ENCODE results near the gene HAGH.

Gene HAGH

DNA sequence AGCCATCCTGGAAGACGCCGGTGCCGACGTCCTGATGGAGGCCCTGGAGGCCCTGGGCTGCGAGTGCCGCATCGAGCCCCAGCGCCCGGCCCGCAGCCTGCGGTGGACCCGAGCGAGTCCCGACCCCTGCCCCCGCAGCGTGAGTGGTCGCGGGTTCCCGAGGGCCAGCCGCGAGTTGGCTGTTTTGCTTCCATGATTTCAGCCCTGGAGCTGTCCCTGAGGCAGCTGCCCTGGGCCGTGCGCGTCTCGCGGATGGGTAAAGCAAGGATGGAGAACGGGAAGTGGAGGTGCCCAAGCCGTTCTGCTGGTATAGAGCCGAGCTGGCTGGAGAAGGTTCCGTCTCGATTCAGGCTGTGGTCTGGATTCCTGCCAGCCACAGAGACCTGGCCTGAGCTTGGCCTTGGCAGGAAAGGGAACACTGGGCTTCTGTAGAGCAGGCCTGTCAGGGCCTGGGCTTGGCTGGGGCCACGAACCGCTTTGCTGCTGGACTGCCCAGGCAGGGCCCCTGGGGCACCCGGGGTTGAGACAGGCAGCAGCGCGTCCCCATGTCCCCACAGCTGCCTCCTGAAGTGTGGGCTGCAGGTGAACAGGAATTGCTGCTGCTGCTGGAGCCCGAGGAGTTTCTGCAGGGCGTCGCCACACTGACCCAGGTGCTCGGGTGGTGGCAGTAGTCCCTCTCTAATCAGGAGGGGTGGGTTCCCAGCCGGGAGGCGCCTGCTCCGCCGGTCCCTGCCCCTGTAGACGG lies 52.8 kb downstream of the HAGH start:
- no peak for DNase-seq (ENCODE audit: low read depth)
- H3K4me3 ChIP-seq (ENCODE audit: low read depth, low read length): peak overlapping the region; percentile 72

DNA sequence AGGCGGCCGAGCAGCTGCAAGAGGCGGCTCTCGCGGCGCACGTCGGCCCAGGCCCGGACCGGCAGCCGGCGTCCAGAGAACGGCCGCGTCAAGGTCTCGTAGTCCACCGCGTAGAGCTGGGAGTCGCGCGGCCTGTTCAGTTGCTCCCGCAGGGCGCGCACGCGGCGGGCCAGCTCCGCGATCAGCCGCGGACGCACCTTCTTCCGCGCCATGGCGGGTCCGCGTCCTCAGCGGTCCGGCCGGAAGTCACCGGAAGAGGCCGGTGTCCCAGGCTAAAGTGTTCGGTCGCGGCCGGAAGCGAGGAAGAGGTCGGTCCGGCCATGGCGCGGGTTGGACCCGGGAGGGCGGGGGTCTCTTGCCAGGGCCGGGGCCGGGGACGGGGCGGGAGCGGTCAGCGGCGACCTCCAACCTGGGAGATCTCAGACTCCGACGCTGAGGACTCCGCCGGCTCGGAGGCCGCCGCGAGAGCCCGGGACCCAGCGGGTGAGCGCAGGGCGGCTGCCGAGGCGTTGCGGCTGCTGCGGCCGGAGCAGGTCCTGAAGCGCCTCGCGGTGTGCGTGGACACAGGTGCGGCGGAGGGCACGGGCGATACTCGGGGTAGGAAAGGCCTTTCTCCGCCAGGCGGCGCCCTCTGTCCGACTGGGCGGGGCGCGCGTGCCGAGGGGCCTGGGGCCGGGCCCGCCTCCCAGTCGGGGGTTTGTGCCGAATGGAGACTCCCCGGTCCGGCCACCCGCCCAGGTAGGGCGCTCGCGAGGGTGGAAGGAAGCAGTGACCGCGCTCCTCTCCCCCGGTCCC lies 53.5 kb downstream of the HAGH start, which contains the start of gene MRPS34:
MRPS34 (minus strand) TSS at position 227 of the 795 bp plus-strand sequence; CDS start at position 212, 15 bp downstream.
- DNase-seq (ENCODE audit: low read depth): peak; percentile 55
- H3K4me3 ChIP-seq (ENCODE audit: low read depth, low read length): peak within 1 kb of the TSS; percentile 72
- peak; percentile 77 for TF ChIP-seq CTCF (IDR thresholded peaks at IDR 0.05; ENCODE audit: low read depth, low read length, missing control alignments)

More for the DNA sequence above, 52.8 kb downstream of the HAGH start:
- TF ChIP-seq CTCF (IDR thresholded peaks at IDR 0.05; ENCODE audit: low read depth, low read length, missing control alignments): no peak

GRCh38 chr16:1772362-1772907 lies 54.2 kb downstream of the HAGH start, which contains the start of gene EME2:
Gene EME2 (plus strand): TSS chr16:1772810. CDS start chr16:1773228, 418 bp downstream.
- TF ChIP-seq CTCF (IDR thresholded peaks at IDR 0.05; ENCODE audit: low read depth, low read length, missing control alignments): no peak
- H3K4me3 ChIP-seq (ENCODE audit: low read depth, low read length): peak within 1 kb of the TSS; percentile 72
- DNase-seq (ENCODE audit: low read depth): no peak

DNA sequence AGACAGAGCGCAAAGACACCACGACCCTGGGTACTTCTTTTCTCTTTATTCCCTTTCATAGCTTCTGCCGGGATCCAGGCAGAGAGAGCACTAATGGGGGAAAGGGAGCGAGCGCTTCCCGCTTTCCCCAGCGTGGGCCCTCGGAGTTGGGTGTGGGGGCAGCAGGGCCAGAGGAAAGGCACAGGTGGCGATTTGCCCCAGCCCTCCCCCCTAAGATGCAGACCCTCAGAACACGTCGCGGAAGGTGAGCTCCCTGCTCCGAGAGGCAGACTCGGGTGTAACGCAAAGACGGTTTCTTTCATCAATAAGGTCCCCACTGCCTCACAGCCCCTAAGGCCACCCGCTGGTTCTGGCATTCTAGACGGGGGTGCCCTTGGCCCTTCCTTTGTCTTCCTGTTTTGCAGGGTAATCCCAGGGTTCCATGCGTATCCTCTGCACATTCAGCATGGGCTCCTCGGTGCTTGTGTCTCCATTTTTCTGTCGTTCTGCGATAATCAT lies 54.7 kb downstream of the HAGH start:
- H3K4me3 ChIP-seq (ENCODE audit: low read depth, low read length): peak overlapping the region; percentile 72
- DNase-seq (ENCODE audit: low read depth): no peak
- TF ChIP-seq CTCF (IDR thresholded peaks at IDR 0.05; ENCODE audit: low read depth, low read length, missing control alignments): no peak

DNA sequence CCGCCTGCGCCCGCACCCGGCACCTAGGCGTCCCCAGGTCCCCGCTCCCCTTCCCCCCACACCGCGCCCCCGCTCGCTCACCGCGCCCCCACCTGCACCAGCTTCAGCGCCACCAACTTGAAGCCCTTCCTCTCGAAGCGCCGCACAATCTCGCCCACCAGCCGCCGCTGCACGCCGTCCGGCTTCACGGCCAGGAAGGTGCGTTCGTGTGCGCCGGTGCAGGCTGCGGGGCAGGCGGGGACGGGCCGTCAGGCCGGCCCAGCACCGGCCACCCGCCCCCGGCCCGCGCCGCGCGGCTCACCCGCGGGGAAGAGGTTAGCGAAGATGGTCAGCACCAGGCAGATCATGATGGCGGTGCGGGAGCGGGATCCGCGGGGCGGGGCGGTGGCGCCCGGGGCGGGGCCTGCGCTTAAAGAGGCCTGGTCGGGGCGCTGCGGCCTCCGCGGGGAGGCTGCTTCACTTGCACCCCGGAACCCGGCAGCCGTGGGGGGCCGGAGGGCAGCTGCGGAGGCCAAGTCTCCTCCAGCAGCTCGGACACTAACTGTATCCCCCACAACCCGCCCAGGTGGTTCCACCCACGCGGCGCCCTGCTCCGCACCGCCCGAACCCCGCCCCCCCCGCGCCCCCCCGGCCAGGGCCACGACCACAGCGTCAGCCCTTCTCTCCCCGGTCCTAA lies 55.3 kb downstream of the HAGH start, which contains the start of gene NME3:
NME3 (minus strand) TSS at position 356 of the 676 bp plus-strand sequence; CDS start at position 347, 9 bp downstream.
- peak; percentile 18 for DNase-seq (ENCODE audit: low read depth)
- TF ChIP-seq CTCF (IDR thresholded peaks at IDR 0.05; ENCODE audit: low read depth, low read length, missing control alignments): no peak
- H3K4me3 ChIP-seq (ENCODE audit: low read depth, low read length): peak within 1 kb of the TSS; percentile 72
